NCI-H524 (cell line): ENCODE results near the gene VPS8.
A peak's percentile ranks its signal among the peaks of the same experiment; 100 is the strongest.
"Not testable (repeated sequence)": the region's sequence is repeated elsewhere in the genome, so short reads cannot be mapped to it uniquely, and the experiment has no call there.

Experiments
- DNase-seq, 2 experiments: peaks; one replicate each; lab custom pipeline; 2025; lab: John Stamatoyannopoulos, UW

VPS8 gene

GRCh38 chr3:184918750-184919149, 106.8 kb downstream of the VPS8 start:
- DNase-seq: no peak

- DNase-seq: no peak
Measured at GRCh38 chr3:184919651-184920050, 107.7 kb downstream of the VPS8 start.

- DNase-seq: no peak
Measured at GRCh38 chr3:184924547-184924946, 112.6 kb downstream of the VPS8 start.

GRCh38 chr3:184927796-184928315, 115.9 kb downstream of the VPS8 start:
- DNase-seq: no peak

GRCh38 chr3:184932777-184933176, 120.8 kb downstream of the VPS8 start:
- DNase-seq: no peak

GRCh38 chr3:184937611-184938010, 125.6 kb downstream of the VPS8 start:
- DNase-seq: no peak

GRCh38 chr3:184941408-184941807, 129.4 kb downstream of the VPS8 start:
- no peak for DNase-seq

GRCh38 chr3:184942735-184943134, 130.8 kb downstream of the VPS8 start:
- DNase-seq: no peak

- peak; percentile 99 to 100 for DNase-seq
Measured at GRCh38 chr3:184944241-184944640, 132.3 kb downstream of the VPS8 start.

GRCh38 chr3:184945886-184946625, 134.1 kb downstream of the VPS8 start:
- DNase-seq: peak in 1 of 2 experiments; percentile 35

- no peak for DNase-seq
Measured at GRCh38 chr3:184946917-184947316, 135.0 kb downstream of the VPS8 start.

GRCh38 chr3:184949251-184949965, 137.4 kb downstream of the VPS8 start:
- peak in 1 of 2 experiments; percentile 26 for DNase-seq

GRCh38 chr3:184950816-184951215, 138.8 kb downstream of the VPS8 start:
- not testable (repeated sequence) for DNase-seq

- peak in 1 of 2 experiments; percentile 21 for DNase-seq
Measured at GRCh38 chr3:184952671-184953070, 140.7 kb downstream of the VPS8 start.

- peak; percentile 75 to 90 for DNase-seq
Measured at GRCh38 chr3:184953401-184953800, 141.4 kb downstream of the VPS8 start.

GRCh38 chr3:184954251-184954650, 142.3 kb downstream of the VPS8 start:
- DNase-seq: no peak

GRCh38 chr3:184954851-184955250, 142.9 kb downstream of the VPS8 start:
- peak in 1 of 2 experiments; percentile 46 for DNase-seq

GRCh38 chr3:184965639-184966430, 153.9 kb downstream of the VPS8 start:
- DNase-seq: peak in 1 of 2 experiments; percentile 22

GRCh38 chr3:184968115-184968514, 156.1 kb downstream of the VPS8 start:
- no peak for DNase-seq

GRCh38 chr3:184970186-184970585, 158.2 kb downstream of the VPS8 start:
- DNase-seq: no peak

GRCh38 chr3:184977796-184978195, 165.8 kb downstream of the VPS8 start:
- no peak for DNase-seq

- no peak for DNase-seq
Measured at GRCh38 chr3:184981071-184981470, 169.1 kb downstream of the VPS8 start.
